Dendritic cell treated with granulocyte-macrophage colony-stimulating factor and Interleukin-4, amounts not matched to agents 40 ng/mL and 50 ng/mL, for 4 days (primary cell): Measurements from ENCODE around the gene ANKFY1.
A peak's percentile ranks its signal among the peaks of the same experiment; 100 is the strongest.

Experiments
- H3K27ac Mint-ChIP-seq: one replicate; pipeline ENCODE4 v1.8.0; 2022; ENCODE audit warnings: mild to moderate bottlenecking, mixed read lengths
- H3K27me3 Mint-ChIP-seq: one replicate; pipeline ENCODE4 v1.8.0; 2022; ENCODE audit warnings: mild to moderate bottlenecking, mixed read lengths
- H3K36me3 Mint-ChIP-seq: one replicate; pipeline ENCODE4 v1.8.0; 2022; ENCODE audit warnings: low read depth, mixed read lengths
- H3K4me1 Mint-ChIP-seq: one replicate; pipeline ENCODE4 v1.8.0; 2022; ENCODE audit warnings: low read depth, mixed read lengths
- H3K4me3 Mint-ChIP-seq: one replicate; pipeline ENCODE4 v1.8.0; 2022; ENCODE audit warnings: mild to moderate bottlenecking, moderate library complexity, mixed read lengths
- H3K9me3 Mint-ChIP-seq: one replicate; pipeline ENCODE4 v1.8.0; 2022; ENCODE audit warnings: mixed read lengths
- intact Hi-C: fragments of 100-400 bp; cut with micrococcal nuclease; formaldehyde crosslinking; loops from one replicate; pipeline ENCODE4 v1.15.0; 2022

The ANKFY1 gene

DNA sequence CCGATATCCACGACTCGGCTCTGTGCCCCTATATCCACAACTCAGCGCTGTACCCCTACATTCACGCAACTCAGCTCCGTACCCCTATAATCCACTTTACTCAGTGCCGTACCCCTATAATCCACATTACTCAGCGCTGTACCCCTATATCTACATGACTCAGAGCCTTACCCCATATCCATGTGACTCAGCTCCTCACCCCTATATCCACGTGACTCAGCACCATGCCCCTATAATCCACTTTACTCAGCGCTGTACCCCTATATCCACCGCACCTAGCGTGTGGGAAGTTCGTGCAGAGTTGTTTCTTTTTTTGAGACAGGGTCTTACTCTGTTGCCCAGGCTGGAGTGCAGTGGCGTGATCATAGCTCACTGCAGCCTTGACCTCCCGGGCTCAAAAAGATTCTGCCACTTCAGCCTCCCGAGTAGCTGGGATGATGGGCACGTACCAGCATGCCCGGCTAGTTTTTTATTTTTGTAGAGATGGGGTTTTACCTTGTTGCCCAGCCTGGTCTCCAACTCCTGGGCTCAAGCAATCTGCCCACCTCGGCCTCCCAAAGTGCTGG is 103.4 kb downstream of the ANKFY1 start:
- Mint-ChIP-seq H3K4me3 (no peak overlapping the region), H3K36me3 (peaks cover 60% of the 10 kb centered on the region), H3K27me3 (no peaks in the 10 kb centered on the region), H3K9me3 (no peaks in the 10 kb centered on the region), H3K27ac (no peak overlapping the region), H3K4me1 (peaks cover 44% of the 10 kb centered on the region)
- intact Hi-C loops: no loop called here

DNA sequence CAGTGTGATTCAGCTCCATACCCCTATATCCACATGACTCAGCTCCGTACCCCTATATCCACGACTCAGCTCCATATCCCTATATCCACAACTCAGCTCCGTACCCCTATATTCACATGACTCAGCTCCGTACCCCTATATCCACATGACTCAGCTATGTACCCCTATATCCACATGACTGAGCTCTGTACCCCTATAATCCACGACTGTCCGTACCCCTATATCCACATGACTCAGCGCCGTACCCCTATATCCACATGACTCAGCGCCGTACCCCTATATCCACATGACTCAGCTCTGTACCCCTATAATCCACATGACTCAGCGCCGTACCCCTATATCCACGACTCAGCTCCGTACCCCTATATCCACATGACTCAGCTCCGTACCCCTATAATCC is 104.0 kb downstream of the ANKFY1 start:
- Mint-ChIP-seq H3K27ac (no peak overlapping the region), H3K4me1 (peaks cover 44% of the 10 kb centered on the region), H3K9me3 (no peaks in the 10 kb centered on the region), H3K36me3 (peaks cover 54% of the 10 kb centered on the region), H3K4me3 (no peak overlapping the region), H3K27me3 (no peaks in the 10 kb centered on the region)
- intact Hi-C loops: no loop called here

DNA sequence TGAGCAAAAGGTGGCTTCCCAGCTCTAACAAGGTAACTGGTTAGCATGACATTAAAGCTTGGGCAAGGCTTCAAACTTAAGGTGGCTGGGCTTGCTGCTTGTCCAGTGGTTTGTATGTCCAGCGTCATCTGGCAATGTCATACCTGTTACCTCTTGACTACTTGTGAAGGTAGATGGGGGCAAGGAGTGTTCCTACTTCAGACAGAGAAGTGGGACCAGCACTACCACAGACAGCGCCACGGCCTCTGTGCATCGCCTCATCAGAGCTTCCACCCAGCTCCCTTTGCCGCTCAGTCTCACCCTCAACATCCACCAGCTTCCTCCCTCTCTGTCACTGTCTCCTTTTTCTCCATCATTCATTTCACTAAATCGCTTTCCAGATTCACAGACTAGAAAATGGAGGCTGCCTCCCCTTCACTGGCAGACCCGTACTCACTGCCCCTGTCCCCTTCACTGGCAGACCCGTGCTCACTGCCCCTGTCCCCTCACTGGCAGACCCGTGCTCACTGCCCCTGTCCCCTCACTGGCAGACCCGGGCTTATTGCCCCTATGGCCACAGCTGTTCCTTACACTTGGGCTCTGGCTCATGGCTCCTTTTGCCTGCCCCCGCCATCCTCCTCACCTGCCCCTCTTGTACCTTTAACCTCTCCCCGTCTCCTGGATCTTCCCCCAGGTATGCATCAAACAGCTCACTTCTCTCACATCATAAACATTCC is 106.0 kb downstream of the ANKFY1 start:
- Mint-ChIP-seq H3K9me3 (no peaks in the 10 kb centered on the region), H3K27me3 (no peaks in the 10 kb centered on the region), H3K4me3 (no peak overlapping the region), H3K4me1 (peaks cover 26% of the 10 kb centered on the region), H3K36me3 (peaks cover 49% of the 10 kb centered on the region), H3K27ac (no peak overlapping the region)
- intact Hi-C loops: no loop called here

GRCh38 chr17:4156750-4157381 is 106.9 kb downstream of the ANKFY1 start:
- Mint-ChIP-seq H3K9me3 (no peaks in the 10 kb centered on the region), H3K36me3 (peaks cover 49% of the 10 kb centered on the region), H3K27me3 (no peaks in the 10 kb centered on the region), H3K4me1 (peaks cover 17% of the 10 kb centered on the region), H3K27ac (no peak overlapping the region), H3K4me3 (no peak overlapping the region)
- intact Hi-C loops: no loop called here

DNA sequence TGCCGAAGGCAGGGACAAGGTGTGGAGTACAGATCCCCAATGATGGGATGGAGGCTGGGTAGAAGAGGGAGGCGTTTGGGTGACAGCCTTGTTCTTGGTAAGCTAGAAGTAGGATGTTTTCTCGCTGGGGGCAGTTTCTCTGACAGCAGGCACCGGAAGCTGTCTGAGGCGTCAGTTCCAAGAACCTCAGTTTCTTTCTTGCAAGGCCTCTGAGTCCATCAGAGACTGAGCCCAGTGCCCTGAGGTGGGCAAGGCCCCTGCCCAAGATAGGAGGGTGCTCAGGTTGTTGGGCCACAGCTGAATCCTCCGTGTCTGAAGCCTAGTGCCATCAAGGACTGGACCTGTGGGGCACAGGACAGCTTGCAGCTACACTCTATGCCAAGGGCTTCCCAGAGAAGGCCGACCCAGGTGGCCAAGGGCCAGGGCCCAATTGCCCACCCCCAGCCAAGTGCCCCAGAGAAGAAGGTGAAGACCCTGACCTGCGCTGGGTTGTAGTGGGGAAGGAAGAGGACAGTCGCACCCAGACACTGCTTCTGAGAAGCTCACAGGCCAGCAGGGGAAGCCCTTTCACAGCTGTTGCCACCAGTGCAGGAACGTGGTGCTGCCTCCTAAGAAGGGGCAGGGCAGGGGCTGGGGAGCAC is 107.7 kb downstream of the ANKFY1 start:
- H3K27me3 Mint-ChIP-seq: no peaks in the 10 kb centered on the region
- peaks cover 51% of the 10 kb centered on the region for H3K36me3 Mint-ChIP-seq
- no peaks in the 10 kb centered on the region for H3K9me3 Mint-ChIP-seq
- no peak overlapping the region for H3K27ac Mint-ChIP-seq
- H3K4me3 Mint-ChIP-seq: no peak overlapping the region
- intact Hi-C loops: no loop called here
- H3K4me1 Mint-ChIP-seq: peaks cover 9% of the 10 kb centered on the region

GRCh38 chr17:4154201-4154600 is 109.6 kb downstream of the ANKFY1 start:
- H3K27ac Mint-ChIP-seq: no peak overlapping the region
- H3K9me3 Mint-ChIP-seq: no peaks in the 10 kb centered on the region
- no peaks in the 10 kb centered on the region for H3K27me3 Mint-ChIP-seq
- H3K36me3 Mint-ChIP-seq: peaks cover 43% of the 10 kb centered on the region
- H3K4me1 Mint-ChIP-seq: no peaks in the 10 kb centered on the region
- intact Hi-C loops: no loop called here
- H3K4me3 Mint-ChIP-seq: no peak overlapping the region

DNA sequence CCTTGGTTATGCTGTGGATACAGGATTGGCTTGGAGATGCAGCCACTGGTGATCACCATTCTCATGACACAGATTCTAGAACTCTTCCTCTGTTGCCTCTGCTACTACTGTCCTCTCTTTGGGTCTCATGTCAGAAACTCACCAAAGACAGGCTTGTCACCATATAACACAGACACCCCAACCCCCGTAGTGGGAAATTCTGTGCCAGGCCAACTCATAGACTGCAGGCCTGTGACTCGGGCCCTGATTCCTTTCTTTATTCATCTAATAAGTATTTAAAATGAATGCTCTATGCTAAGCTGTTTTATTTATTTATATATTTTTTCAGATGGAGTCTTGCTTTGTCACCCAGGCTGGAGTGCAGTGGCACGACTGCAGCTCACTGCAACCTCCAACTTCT is 111.3 kb downstream of the ANKFY1 start:
- H3K9me3 Mint-ChIP-seq: no peaks in the 10 kb centered on the region
- H3K4me1 Mint-ChIP-seq: no peaks in the 10 kb centered on the region
- H3K27me3 Mint-ChIP-seq: no peaks in the 10 kb centered on the region
- H3K36me3 Mint-ChIP-seq: peaks cover 25% of the 10 kb centered on the region
- intact Hi-C loops: no loop called here
- H3K27ac Mint-ChIP-seq: no peak overlapping the region
- H3K4me3 Mint-ChIP-seq: no peak overlapping the region

DNA sequence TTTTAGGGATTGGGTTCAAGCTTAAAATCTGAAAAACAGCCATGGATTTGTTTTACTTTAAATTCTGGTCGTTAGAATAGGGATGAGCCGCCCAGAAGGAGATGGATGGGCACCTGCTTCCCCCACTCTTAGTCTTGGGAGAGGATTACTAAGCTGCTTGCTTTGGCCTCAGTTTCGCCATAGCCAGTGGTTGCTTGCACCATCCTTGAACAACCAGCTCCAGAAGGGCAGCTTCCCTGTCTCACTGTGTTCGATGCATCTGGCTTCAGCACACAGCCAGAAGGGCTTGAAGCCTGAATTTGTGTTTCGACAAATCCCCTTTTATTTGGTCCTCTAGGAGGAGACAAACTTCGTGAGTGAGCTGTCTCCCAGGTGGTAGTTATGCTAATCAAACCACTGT is 113.7 kb downstream of the ANKFY1 start:
- Mint-ChIP-seq H3K4me1 (no peaks in the 10 kb centered on the region), H3K9me3 (no peaks in the 10 kb centered on the region), H3K36me3 (peaks cover 13% of the 10 kb centered on the region), H3K4me3 (no peak overlapping the region), H3K27ac (no peak overlapping the region), H3K27me3 (no peaks in the 10 kb centered on the region)
- intact Hi-C loops: no loop called here

DNA sequence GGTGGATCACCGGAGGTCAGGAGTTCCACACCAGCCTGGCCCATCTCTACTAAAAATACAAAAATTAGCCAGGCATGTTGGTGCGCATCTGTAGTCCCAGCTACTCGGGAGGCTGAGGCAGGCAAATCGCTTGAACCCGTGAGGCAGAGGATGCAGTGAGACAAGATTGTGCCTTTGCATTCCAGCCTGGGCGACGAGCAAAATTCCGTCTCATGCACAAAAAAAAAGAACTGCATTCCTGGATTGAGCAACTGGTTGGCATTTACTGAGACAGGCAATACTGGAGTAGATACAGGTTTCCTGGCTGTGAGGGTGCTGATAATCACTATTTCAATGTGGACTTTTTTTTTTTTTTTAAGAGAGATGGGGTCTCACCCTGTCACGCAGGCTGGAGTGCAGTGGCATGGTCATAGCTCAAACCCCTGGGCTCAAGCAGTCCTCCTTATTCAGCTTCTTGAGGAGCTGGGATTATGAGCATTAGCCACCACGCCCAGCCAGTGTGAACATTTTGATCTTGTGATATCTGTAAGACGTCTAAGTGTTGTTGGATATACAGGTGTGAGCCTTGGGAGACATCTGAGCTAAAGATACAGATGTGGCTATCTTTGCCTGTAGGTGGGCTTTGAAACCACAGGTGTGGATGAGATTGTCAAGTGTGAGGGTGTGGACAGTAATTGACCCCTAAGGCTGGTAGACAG is 115.0 kb downstream of the ANKFY1 start:
- Mint-ChIP-seq H3K36me3 (peaks cover 19% of the 10 kb centered on the region), H3K4me1 (peaks cover 9% of the 10 kb centered on the region), H3K27ac (no peak overlapping the region), H3K9me3 (no peaks in the 10 kb centered on the region), H3K4me3 (no peak overlapping the region), H3K27me3 (no peaks in the 10 kb centered on the region)
- intact Hi-C loops: no loop called here

GRCh38 chr17:4147751-4148310 is 115.9 kb downstream of the ANKFY1 start:
- Mint-ChIP-seq H3K36me3 (peaks cover 22% of the 10 kb centered on the region), H3K27ac (no peak overlapping the region), H3K4me1 (peaks cover 9% of the 10 kb centered on the region), H3K4me3 (no peak overlapping the region), H3K9me3 (no peaks in the 10 kb centered on the region), H3K27me3 (no peaks in the 10 kb centered on the region)
- intact Hi-C loops: no loop called here

GRCh38 chr17:4146641-4147040 is 117.1 kb downstream of the ANKFY1 start:
- no peak overlapping the region for H3K4me3 Mint-ChIP-seq
- intact Hi-C loops: no loop called here
- peaks cover 31% of the 10 kb centered on the region for H3K36me3 Mint-ChIP-seq
- H3K4me1 Mint-ChIP-seq: peaks cover 15% of the 10 kb centered on the region
- H3K27ac Mint-ChIP-seq: no peak overlapping the region
- H3K27me3 Mint-ChIP-seq: no peaks in the 10 kb centered on the region
- H3K9me3 Mint-ChIP-seq: no peaks in the 10 kb centered on the region

GRCh38 chr17:4144422-4144747 is 119.4 kb downstream of the ANKFY1 start:
- Mint-ChIP-seq H3K4me1 (peaks cover 38% of the 10 kb centered on the region), H3K9me3 (no peaks in the 10 kb centered on the region), H3K4me3 (peak overlapping the region; percentile 95), H3K36me3 (peaks cover 44% of the 10 kb centered on the region), H3K27ac (peak overlapping the region; percentile 100), H3K27me3 (no peaks in the 10 kb centered on the region)
- intact Hi-C loops: no loop called here

- Mint-ChIP-seq H3K4me3 (peak overlapping the region; percentile 95), H3K27ac (peak overlapping the region; percentile 100), H3K36me3 (peaks cover 44% of the 10 kb centered on the region), H3K4me1 (peaks cover 39% of the 10 kb centered on the region), H3K9me3 (no peaks in the 10 kb centered on the region), H3K27me3 (no peaks in the 10 kb centered on the region)
- intact Hi-C loops: loop anchor here (1.0 kb wide), 2 partner anchors 13 to 42 kb away; no protein-coding TSS in a partner anchor
Observed at GRCh38 chr17:4143563-4144421, 120.0 kb downstream of the ANKFY1 start.
